ENCODE data around the gene PCDHA10.
"Not testable (repeated sequence)": the region's sequence is repeated elsewhere in the genome, so short reads cannot be mapped to it uniquely, and the experiment has no call there.

GRCh38 chr5:140848139-140849102, 7.3 kb upstream of the PCDHA10 start, which contains the start of gene PCDHA9:
- not testable (repeated sequence) for TF ChIP-seq CTCF (conservative IDR thresholded peaks at IDR 0.05; ENCODE audit: low read depth, low read length); MXI1 (IDR thresholded peaks at IDR 0.05; ENCODE audit: borderline replicate concordance, low read depth, low read length); SMC3 (IDR thresholded peaks at IDR 0.05; ENCODE audit: low read depth, low read length)
